Prostate gland (tissue), 2 donors: Measurements from ENCODE around the gene CACNA1A. TPM values are rescaled to one million over a fixed set of nuclear protein-coding genes. Genes with fewer than 3 reads are reported as not detected.
"Not testable (repeated sequence)": the region's sequence is repeated elsewhere in the genome, so short reads cannot be mapped to it uniquely, and the experiment has no call there.

ENCODE experiments used
- DNase-seq: peaks from one replicate; pipeline ENCODE4 v3.0.0-alpha.2; 2019; ENCODE audit warnings: low spot score
- H3K27ac ChIP-seq, 2 donors: fragments of 200-600 bp; sonication (generic); 2 replicates each; pipeline ENCODE4 v1.5.1; 2017 to 2019
- H3K27me3 ChIP-seq: fragments of 200-600 bp; sonication (generic); replicated peaks from 2 replicates; pipeline ENCODE4 v1.5.1; 2019; ENCODE audit not compliant: insufficient read depth
- H3K36me3 ChIP-seq, 2 donors: fragments of 200-600 bp; sonication (generic); 1 replicate in 1 of 2; 2 replicates in 1 of 2; pipeline versions ENCODE4 v1.5.1 to v1.8.1; 2017 to 2019
- H3K4me1 ChIP-seq: fragments of 200-600 bp; sonication (generic); replicated peaks from 2 replicates; pipeline ENCODE4 v1.5.1; 2019
- H3K4me3 ChIP-seq, 2 donors: fragments of 200-600 bp; sonication (generic); 2 replicates each; pipeline ENCODE4 v1.5.1; 2017 to 2019
- H3K9me3 ChIP-seq: fragments of 200-600 bp; sonication (generic); 2 replicates; pipeline ENCODE4 v1.5.1; 2017
- POLR2A ChIP-seq: fragments of 450-650 bp; IDR thresholded peaks from one replicate; pipeline ENCODE4 v1.6.1; 2016; ENCODE audit warnings: antibody characterized with exemption, mild to moderate bottlenecking
- POLR2AphosphoS5 ChIP-seq: sonication (generic); formaldehyde crosslinking; IDR thresholded peaks from one replicate; pipeline ENCODE4 v1.6.1; 2017; ENCODE audit warnings: antibody characterized with exemption
- WGBS: methylation state at CpG from one replicate; pipeline ENCODE4 v1.1.5; 2018; 5-methylcytosine and 5-hydroxymethylcytosine counted together
- intact Hi-C: fragments of 100-400 bp; cut with DNase I; formaldehyde crosslinking; loops from one replicate; pipeline ENCODE4 v1.14.2; 2022
- total RNA-seq, 2 donors: library from RNA; depleted of rRNA; stranded (reverse); fragments of >200 nt; gene quantifications; one replicate each; pipeline ENCODE4 v1.1.0, GENCODE V29; 2016
- TF ChIP-seq, protein P1 (sequence below), 4 experiments: fragments of 200-600 bp in 2 of 4; fragments of 450-650 bp in 2 of 4; sonication (generic) in 2 of 4; IDR thresholded peaks; 1 replicate in 3 of 4; 2 replicates in 1 of 4; pipeline ENCODE4 v1.5.1; 2016 to 2019; ENCODE audit warnings: antibody characterized with exemption in 4 of 4, mild to moderate bottlenecking in 2 of 4, moderate library complexity in 2 of 4

CACNA1A gene
- total RNA-seq, 2 donors from 2014 or later = 0.46 to 12.4 TPM

DNA sequence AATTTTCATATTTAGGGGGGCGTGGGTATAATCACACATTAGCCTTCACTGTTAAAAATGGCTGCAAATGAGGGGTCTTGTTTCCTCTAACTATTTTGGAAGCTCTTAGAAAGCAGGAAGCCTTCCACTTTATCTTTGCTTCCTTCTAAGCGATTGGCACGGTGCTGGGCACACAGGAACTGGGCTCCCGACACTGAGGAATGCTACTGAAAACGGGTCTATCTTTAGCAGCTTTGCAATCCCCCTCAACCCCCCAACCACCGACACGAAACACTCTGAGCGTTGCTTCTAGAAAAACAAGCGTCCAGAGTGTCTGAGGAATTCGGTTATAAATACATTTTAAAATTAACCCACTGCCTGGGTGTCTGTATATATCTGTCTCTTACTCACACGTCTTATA, 143.6 kb downstream of the CACNA1A start:
- 64% methylated on average over 11 of the region's 11 CpGs for WGBS
- no peak overlapping the region for H3K4me3 ChIP-seq
- intact Hi-C loops = no loop called here
- no peaks in the 10 kb centered on the region for H3K4me1 ChIP-seq
- peaks cover 2% of the 10 kb centered on the region for H3K27me3 ChIP-seq
- TF ChIP-seq, protein P1, sequence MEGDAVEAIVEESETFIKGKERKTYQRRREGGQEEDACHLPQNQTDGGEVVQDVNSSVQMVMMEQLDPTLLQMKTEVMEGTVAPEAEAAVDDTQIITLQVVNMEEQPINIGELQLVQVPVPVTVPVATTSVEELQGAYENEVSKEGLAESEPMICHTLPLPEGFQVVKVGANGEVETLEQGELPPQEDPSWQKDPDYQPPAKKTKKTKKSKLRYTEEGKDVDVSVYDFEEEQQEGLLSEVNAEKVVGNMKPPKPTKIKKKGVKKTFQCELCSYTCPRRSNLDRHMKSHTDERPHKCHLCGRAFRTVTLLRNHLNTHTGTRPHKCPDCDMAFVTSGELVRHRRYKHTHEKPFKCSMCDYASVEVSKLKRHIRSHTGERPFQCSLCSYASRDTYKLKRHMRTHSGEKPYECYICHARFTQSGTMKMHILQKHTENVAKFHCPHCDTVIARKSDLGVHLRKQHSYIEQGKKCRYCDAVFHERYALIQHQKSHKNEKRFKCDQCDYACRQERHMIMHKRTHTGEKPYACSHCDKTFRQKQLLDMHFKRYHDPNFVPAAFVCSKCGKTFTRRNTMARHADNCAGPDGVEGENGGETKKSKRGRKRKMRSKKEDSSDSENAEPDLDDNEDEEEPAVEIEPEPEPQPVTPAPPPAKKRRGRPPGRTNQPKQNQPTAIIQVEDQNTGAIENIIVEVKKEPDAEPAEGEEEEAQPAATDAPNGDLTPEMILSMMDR (IDR thresholded peaks at IDR 0.05) = no peak
- TF ChIP-seq POLR2AphosphoS5 = no peak
- no peak for TF ChIP-seq POLR2A
- H3K36me3 ChIP-seq = no peaks in the 10 kb centered on the region
- DNase-seq = no peak
- no peaks in the 10 kb centered on the region for H3K9me3 ChIP-seq
- H3K27ac ChIP-seq = no peak overlapping the region

DNA sequence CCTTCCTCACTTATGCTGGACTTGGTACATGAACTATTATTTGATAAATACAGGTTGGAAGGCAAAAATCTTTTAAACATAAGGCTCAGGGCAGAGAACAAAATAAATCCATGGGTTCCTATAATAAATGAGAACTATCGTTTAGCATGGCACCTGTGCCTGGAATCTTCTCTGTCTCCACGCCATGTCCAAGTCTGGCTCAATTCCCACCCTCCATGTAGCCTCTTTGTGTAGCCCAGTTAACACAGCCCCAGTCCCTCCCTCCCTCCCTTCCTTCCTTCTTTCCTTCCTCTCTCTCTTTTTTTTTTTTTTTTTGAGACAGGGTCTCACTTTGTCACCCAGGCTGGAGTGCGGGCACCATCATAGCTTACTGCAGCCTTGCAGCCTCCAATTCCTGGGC, 144.6 kb downstream of the CACNA1A start:
- H3K27me3 ChIP-seq, H3K4me3 ChIP-seq, H3K36me3 ChIP-seq, DNase-seq, H3K27ac ChIP-seq, H3K9me3 ChIP-seq, H3K4me1 ChIP-seq, intact Hi-C loops: not testable (repeated sequence)
- WGBS = 87% methylated on average over 3 of the region's 3 CpGs

- 75% methylated on average over 9 of the region's 9 CpGs for WGBS
- Histone ChIP-seq H3K4me1 (no peaks in the 10 kb centered on the region), H3K27ac (no peak overlapping the region), H3K27me3 (no peaks in the 10 kb centered on the region), H3K36me3 (no peaks in the 10 kb centered on the region), H3K9me3 (no peaks in the 10 kb centered on the region), H3K4me3 (no peak overlapping the region)
- no peak for TF ChIP-seq POLR2A
- TF ChIP-seq, protein P1 (IDR thresholded peaks at IDR 0.05) = no peak
- TF ChIP-seq POLR2AphosphoS5 = no peak
- DNase-seq = no peak
- intact Hi-C loops = no loop called here
Measured at GRCh38 chr19:13356686-13357280, 149.5 kb downstream of the CACNA1A start.

GRCh38 chr19:13356185-13356584, 150.1 kb downstream of the CACNA1A start:
- WGBS = 84% methylated on average over 8 of the region's 8 CpGs
- H3K27ac ChIP-seq = no peak overlapping the region
- no peaks in the 10 kb centered on the region for H3K36me3 ChIP-seq
- intact Hi-C loops = no loop called here
- no peak for DNase-seq
- no peak overlapping the region for H3K4me3 ChIP-seq
- TF ChIP-seq POLR2AphosphoS5 (no peak), POLR2A (no peak)
- TF ChIP-seq, protein P1 (IDR thresholded peaks at IDR 0.05) = no peak
- H3K9me3 ChIP-seq = no peaks in the 10 kb centered on the region
- H3K4me1 ChIP-seq = no peaks in the 10 kb centered on the region
- H3K27me3 ChIP-seq = no peaks in the 10 kb centered on the region

GRCh38 chr19:13355356-13355755, 150.9 kb downstream of the CACNA1A start:
- no peaks in the 10 kb centered on the region for H3K36me3 ChIP-seq
- no peaks in the 10 kb centered on the region for H3K9me3 ChIP-seq
- H3K27me3 ChIP-seq = no peaks in the 10 kb centered on the region
- no peak overlapping the region for H3K4me3 ChIP-seq
- intact Hi-C loops = no loop called here
- DNase-seq = no peak
- WGBS = 58% methylated on average over 5 of the region's 5 CpGs
- TF ChIP-seq, protein P1 (IDR thresholded peaks at IDR 0.05) = no peak
- TF ChIP-seq POLR2AphosphoS5 (no peak), POLR2A (no peak)
- H3K27ac ChIP-seq = no peak overlapping the region
- no peaks in the 10 kb centered on the region for H3K4me1 ChIP-seq
